RWPE1 (cell line): ENCODE results near the gene SSR1.

ENCODE experiments used
- CTCF ChIA-PET: fragments of 350-600 bp; sonication (Branson Sonifier 250); formaldehyde crosslinking; extraction: SDS; loops from one replicate; lab custom pipeline; 2021; lab: Yijun Ruan, JAX
- POLR2A ChIA-PET: fragments of 400-600 bp; formaldehyde crosslinking; extraction: SDS; loops from one replicate; lab custom pipeline; 2020; ENCODE audit warnings: antibody characterized with exemption; ENCODE audit not compliant: low non-redundant PET; lab: Yijun Ruan, JAX
- DNase-seq: peaks from one replicate; pipeline ENCODE4 v3.0.0; 2012; ENCODE audit warnings: low spot score
- H3K27ac ChIP-seq: fragments of 450-650 bp; 2 replicates; pipeline ENCODE4 v1.5.1; 2017
- CTCF ChIP-seq: fragments of 450-650 bp; conservative IDR thresholded peaks from 2 replicates; pipeline ENCODE4 v1.5.1; 2017; ENCODE audit warnings: low read depth, mild to moderate bottlenecking

Gene SSR1

GRCh38 chr6:7242835-7243178 lies 70.2 kb downstream of the SSR1 start:
- ChIA-PET CTCF (interaction anchor here (0.6 to 1.0 kb wide), 2 partner anchors 351 to 896 kb away, joined by 3 read pairs; no protein-coding TSS in a partner anchor), POLR2A (no interaction called here)
- no peak for TF ChIP-seq CTCF
- H3K27ac ChIP-seq = peak overlapping the region; percentile 72
- no peak for DNase-seq

- no peak for DNase-seq
- ChIA-PET POLR2A (no interaction called here), CTCF (interaction anchor here (0.8 kb wide), 1 partner anchor 243 kb away, joined by 4 read pairs; no protein-coding TSS in a partner anchor)
- no peak for TF ChIP-seq CTCF
- H3K27ac ChIP-seq = peak overlapping the region; percentile 52
These were observed 71.0 kb downstream of the SSR1 start for GRCh38 chr6:7241709-7242645.

GRCh38 chr6:7241160-7241559 lies 71.8 kb downstream of the SSR1 start:
- ChIA-PET POLR2A (no interaction called here), CTCF (interaction anchor here (0.6 to 0.8 kb wide), 2 partner anchors 196 to 242 kb away, joined by 4 read pairs; no protein-coding TSS in a partner anchor)
- peak overlapping the region; percentile 52 for H3K27ac ChIP-seq
- TF ChIP-seq CTCF = no peak
- DNase-seq = no peak

- POLR2A ChIA-PET = no interaction called here
- peak overlapping the region; percentile 52 for H3K27ac ChIP-seq
- CTCF ChIA-PET = interaction anchor here (0.6 kb wide), 1 partner anchor 195 kb away, joined by 4 read pairs; no protein-coding TSS in a partner anchor
- no peak for DNase-seq
- TF ChIP-seq CTCF = no peak
These were observed 72.6 kb downstream of the SSR1 start for GRCh38 chr6:7240351-7240750.

- ChIA-PET CTCF (interaction anchor here (0.6 to 1.3 kb wide), 4 partner anchors 93 to 1272 kb away, joined by 3 to 5 read pairs (median 4); no protein-coding TSS in a partner anchor), POLR2A (no interaction called here)
- no peak for DNase-seq
- no peak for TF ChIP-seq CTCF
- peak overlapping the region; percentile 54 for H3K27ac ChIP-seq
These were observed 73.4 kb downstream of the SSR1 start for GRCh38 chr6:7239590-7239948.

GRCh38 chr6:7238900-7239589 lies 74.0 kb downstream of the SSR1 start:
- peak; percentile 50 for TF ChIP-seq CTCF
- DNase-seq = peak; percentile 48
- ChIA-PET CTCF (interaction anchor here (0.6 to 1.3 kb wide), 8 partner anchors 22 to 1272 kb away, joined by 3 to 4 read pairs (median 3); no protein-coding TSS in a partner anchor), POLR2A (no interaction called here)
- peak overlapping the region; percentile 54 for H3K27ac ChIP-seq
